BLaER1 (cell line): ENCODE data around the gene C13orf46.

Experiments used
- H3K27ac ChIP-seq: shearing (Covaris generic); formaldehyde crosslinking; 2 replicates; pipeline ENCODE4 v1.8.1; 2022
- H3K27me3 ChIP-seq: shearing (Covaris generic); formaldehyde crosslinking; 2 replicates; pipeline ENCODE4 v1.8.1; 2022
- H3K36me3 ChIP-seq: shearing (Covaris generic); formaldehyde crosslinking; 2 replicates; pipeline ENCODE4 v1.8.1; 2022
- H3K4me1 ChIP-seq: shearing (Covaris generic); formaldehyde crosslinking; 2 replicates; pipeline ENCODE4 v1.8.1; 2022
- H3K4me2 ChIP-seq: shearing (Covaris generic); formaldehyde crosslinking; 2 replicates; pipeline ENCODE4 v1.8.1; 2022
- H3K4me3 ChIP-seq: shearing (Covaris generic); formaldehyde crosslinking; 2 replicates; pipeline ENCODE4 v1.8.1; 2022
- H3K9ac ChIP-seq: shearing (Covaris generic); formaldehyde crosslinking; 2 replicates; pipeline ENCODE4 v1.8.1; 2022
- H3K9me3 ChIP-seq: shearing (Covaris generic); formaldehyde crosslinking; 2 replicates; pipeline ENCODE4 v1.8.1; 2022
- H4K20me1 ChIP-seq: shearing (Covaris generic); formaldehyde crosslinking; 2 replicates; pipeline ENCODE4 v1.8.1; 2022
- Cebpa-rat ChIP-seq: shearing (Covaris generic); IDR thresholded peaks from 2 replicates; pipeline ENCODE4 v1.8.1; 2022

The C13orf46 gene

DNA sequence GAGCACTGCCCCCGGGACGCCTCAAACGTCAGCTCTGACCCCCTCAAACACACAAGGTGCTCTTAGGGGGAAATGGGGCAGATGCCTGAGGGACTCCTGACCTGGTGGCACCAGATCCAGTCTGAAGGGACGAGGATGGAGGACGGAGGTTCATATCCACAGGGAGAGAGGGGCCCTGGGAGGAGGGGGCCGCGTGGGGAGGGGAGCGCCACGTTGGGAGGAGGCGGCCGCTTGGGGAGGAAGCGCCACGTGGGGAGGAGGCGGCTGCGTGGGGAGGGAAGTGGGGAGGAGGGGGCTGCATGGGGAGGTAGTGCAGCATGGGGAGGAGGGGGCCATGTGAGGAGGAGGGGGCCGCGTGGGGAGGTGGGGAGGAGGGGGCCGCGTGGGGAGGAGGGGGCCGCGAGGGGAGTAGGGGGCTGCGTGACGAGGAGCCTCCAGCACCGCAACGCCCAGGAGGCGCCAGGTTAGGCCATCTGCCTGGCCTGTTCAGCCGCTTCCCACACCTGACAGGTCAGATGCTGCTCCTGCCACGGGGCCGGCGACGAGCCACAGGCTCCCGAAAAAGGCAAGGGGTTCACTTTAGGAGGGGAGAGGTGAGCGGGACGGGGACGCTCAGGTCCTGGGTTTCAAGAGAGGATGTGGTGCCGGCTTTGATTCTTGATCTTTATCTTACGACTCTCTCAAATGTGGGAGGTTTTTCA is 36.7 kb upstream of the C13orf46 start:
- H3K36me3 ChIP-seq, result peaks cover 66% of the 10 kb centered on the region
- H3K4me3 ChIP-seq, result no peak overlapping the region
- no peak overlapping the region for H3K27ac ChIP-seq
- H3K4me2 ChIP-seq, result no peak overlapping the region
- no peaks in the 10 kb centered on the region for H3K9me3 ChIP-seq
- TF ChIP-seq Cebpa-rat, result no peak
- H3K27me3 ChIP-seq, result no peaks in the 10 kb centered on the region
- H3K9ac ChIP-seq, result no peak overlapping the region
- H3K4me1 ChIP-seq, result no peaks in the 10 kb centered on the region
- 0 out of 2 replicates have a peak, but pooled peaks cover 15% of the 10 kb centered on the region for H4K20me1 ChIP-seq

DNA sequence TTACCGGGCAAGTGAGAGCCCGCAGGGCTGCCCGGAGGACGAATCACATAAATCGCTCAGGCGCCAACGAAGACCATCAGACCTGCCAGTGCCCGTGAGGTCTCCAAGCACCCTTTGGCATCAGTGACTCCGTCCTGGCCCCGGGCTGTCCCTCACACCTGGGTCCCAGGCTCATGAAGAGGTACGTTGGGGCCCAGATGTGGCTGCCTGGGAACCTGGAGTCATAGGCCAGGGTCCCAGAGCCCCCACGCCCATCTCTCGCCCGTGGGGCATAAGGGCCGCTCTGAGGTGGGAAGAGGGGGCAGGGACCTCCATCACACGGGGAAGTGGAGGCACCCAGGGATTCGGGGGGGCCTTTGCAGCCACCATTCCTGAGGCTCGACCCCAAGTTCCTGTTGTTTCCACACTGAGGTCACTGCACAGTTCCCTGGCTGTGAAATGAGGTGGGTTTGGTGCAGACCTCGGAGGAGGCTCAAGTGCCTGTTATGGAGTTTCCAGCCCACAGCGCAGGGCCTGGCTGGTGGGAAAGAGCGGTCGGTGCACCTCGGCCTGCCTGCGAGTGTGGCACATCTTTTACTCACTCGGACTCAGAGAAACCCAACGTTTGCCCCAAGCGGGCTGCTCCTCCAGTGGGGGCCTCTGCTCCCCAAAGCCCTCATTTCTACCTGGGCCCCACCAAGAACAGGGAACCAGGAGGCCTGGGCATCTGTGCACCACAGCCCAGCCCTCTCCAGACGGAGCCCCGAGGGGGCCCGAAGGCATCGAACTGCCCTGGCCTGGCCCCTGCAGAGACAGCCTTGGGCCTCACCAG is 35.9 kb upstream of the C13orf46 start:
- no peaks in the 10 kb centered on the region for H3K4me1 ChIP-seq
- peaks cover 66% of the 10 kb centered on the region for H3K36me3 ChIP-seq

DNA sequence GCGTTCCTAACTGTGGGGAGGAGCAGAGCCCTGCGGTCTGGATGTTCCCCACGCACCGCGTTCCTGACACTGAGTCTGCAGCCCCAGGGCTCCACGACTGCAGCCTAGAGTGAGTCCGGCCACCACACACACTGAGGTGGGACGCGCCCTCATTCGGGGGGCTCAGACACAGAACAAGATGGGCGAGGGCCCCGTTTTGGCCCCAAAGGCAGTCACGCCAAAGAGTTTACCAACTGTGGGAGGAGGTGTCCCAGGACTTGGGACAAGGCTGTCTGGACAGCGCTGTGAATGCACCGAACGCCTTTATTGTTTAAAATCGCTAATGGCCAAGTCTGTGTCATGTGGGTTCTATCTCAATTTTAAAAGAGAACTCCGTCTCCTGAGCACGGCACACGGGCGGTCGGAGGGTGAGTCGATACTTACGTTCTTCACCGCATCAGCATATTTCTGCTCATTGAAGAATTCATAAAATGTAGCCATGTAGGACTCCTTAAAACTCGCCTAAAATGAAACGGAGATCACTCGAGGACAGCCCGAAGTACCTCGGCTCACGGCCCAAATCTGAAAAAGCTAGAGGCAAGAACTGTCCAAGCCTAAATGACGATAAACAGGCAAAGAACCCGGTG is 35.2 kb upstream of the C13orf46 start:
- Histone ChIP-seq H4K20me1 (peaks cover 10% of the 10 kb centered on the region; the same call in 1 of the 2 replicates), H3K4me1 (no peaks in the 10 kb centered on the region), H3K9ac (no peak overlapping the region), H3K27ac (no peak overlapping the region), H3K4me2 (no peak overlapping the region), H3K9me3 (no peaks in the 10 kb centered on the region), H3K4me3 (no peak overlapping the region), H3K27me3 (no peaks in the 10 kb centered on the region), H3K36me3 (peaks cover 64% of the 10 kb centered on the region)
- no peak for TF ChIP-seq Cebpa-rat

More for the DNA sequence above, 35.9 kb upstream of the C13orf46 start:
- no peak for TF ChIP-seq Cebpa-rat
- Histone ChIP-seq H3K4me3 (no peak overlapping the region), H3K27me3 (no peaks in the 10 kb centered on the region), H4K20me1 (peaks cover 15% of the 10 kb centered on the region; the same call in 1 of the 2 replicates), H3K27ac (no peak overlapping the region), H3K9me3 (no peaks in the 10 kb centered on the region), H3K9ac (no peak overlapping the region), H3K4me2 (no peak overlapping the region)

DNA sequence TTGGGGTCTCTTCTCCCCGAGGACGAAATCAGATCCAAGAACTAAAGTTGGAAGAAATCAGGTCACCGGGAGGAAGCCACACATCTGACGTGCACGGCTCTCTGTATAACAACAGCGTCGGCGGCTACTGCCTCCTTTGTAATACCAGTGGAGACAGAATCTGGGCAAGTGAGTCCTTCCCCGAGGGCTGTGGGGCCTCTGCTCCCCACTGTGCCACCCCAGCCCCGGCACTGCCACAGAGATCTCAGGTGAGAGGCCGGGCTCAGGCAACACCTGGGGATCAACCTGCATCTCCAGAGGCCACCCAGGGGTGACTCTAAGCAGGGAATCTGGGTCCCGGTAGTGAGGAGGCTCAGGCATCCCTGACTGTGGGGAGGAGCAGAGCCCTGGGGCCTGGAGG is 33.7 kb upstream of the C13orf46 start:
- no peaks in the 10 kb centered on the region for H3K9me3 ChIP-seq
- no peak for TF ChIP-seq Cebpa-rat
- no peaks in the 10 kb centered on the region for H3K27me3 ChIP-seq
- H3K27ac ChIP-seq, result no peak overlapping the region
- H3K36me3 ChIP-seq, result peaks cover 60% of the 10 kb centered on the region
- no peak overlapping the region for H3K4me3 ChIP-seq
- peaks cover 10% of the 10 kb centered on the region; the same call in 1 of the 2 replicates for H4K20me1 ChIP-seq
- H3K4me1 ChIP-seq, result no peaks in the 10 kb centered on the region
- no peak overlapping the region for H3K4me2 ChIP-seq
- H3K9ac ChIP-seq, result no peak overlapping the region

DNA sequence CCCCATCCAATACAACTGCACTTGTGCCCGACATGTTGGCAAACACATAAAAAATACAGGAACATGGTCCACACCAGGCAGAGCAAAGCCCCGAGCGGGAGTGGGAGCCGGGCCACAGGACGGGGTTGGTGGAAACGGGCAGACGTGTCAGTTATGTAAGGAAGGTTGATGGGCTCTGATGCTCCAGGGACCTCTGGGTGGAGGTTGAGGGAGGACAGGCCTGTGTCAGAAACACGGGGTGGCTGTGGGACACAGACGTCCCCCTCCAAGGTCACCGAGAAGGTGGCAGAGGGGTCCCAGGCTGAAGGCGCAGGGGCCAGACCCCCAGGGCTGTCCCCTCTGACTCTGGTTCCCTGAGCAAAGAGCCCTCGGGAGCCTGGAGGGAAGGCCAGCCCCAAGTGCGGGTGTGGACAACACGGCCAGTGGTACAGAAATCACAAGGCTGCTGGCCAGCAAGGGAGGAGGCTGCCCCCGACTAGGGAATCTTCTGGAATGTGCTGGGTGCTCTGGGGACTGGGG is 31.4 kb upstream of the C13orf46 start:
- H4K20me1 ChIP-seq, result peaks cover 11% of the 10 kb centered on the region; the same call in 1 of the 2 replicates
- H3K4me2 ChIP-seq, result no peak overlapping the region
- H3K27ac ChIP-seq, result no peak overlapping the region
- no peak overlapping the region for H3K4me3 ChIP-seq
- no peaks in the 10 kb centered on the region for H3K27me3 ChIP-seq
- no peak for TF ChIP-seq Cebpa-rat
- no peak overlapping the region for H3K9ac ChIP-seq
- H3K36me3 ChIP-seq, result peaks cover 61% of the 10 kb centered on the region
- no peaks in the 10 kb centered on the region for H3K4me1 ChIP-seq
- no peaks in the 10 kb centered on the region for H3K9me3 ChIP-seq

DNA sequence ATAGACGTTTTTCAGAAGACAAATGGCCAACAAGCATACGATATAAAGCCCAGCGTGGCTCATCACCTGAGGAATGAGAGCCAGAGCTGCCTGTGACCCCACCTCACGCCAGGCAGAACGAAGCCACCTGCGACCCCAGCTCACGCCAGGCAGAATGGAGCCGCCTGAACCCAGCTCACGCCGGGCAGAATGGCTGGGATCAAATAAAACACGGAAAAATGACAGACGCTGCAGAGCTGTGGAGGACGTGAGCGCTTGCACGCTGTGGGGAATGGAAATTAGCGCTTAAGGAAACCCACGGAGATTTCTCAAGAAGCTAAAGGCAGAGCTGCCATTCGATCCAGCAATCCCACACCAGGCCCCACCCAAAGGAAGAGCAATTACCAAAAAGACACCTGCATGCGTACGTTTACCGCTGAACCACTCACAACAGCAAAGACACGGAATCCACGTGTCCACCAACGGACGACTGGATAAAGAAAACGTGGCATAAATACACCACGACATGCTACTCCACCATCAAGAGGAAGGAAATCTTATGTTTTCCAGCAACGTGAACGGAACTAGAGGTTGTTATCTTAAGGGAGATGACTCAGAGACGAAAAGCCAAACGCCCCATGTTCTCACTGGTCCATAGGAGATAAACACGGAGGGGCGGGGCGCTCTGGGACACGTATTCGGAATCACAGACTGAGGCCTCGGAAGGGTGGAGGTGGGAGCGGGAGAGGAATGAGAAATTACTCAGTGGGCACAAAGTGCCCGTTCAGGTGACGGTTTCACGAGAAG is 30.7 kb upstream of the C13orf46 start:
- H3K9ac ChIP-seq, result no peak overlapping the region
- H4K20me1 ChIP-seq, result peaks cover 11% of the 10 kb centered on the region; the same call in 1 of the 2 replicates
- H3K4me1 ChIP-seq, result no peaks in the 10 kb centered on the region
- H3K4me3 ChIP-seq, result no peak overlapping the region
- no peak overlapping the region for H3K27ac ChIP-seq
- H3K27me3 ChIP-seq, result no peaks in the 10 kb centered on the region
- TF ChIP-seq Cebpa-rat, result no peak
- H3K36me3 ChIP-seq, result peaks cover 58% of the 10 kb centered on the region
- no peak overlapping the region for H3K4me2 ChIP-seq
- H3K9me3 ChIP-seq, result no peaks in the 10 kb centered on the region

GRCh38 chr13:114002771-114003321 is 29.0 kb upstream of the C13orf46 start:
- Histone ChIP-seq H3K27ac (no peak overlapping the region), H3K9me3 (no peaks in the 10 kb centered on the region), H3K4me1 (no peaks in the 10 kb centered on the region), H3K4me3 (no peak overlapping the region), H3K4me2 (no peak overlapping the region), H3K27me3 (no peaks in the 10 kb centered on the region), H4K20me1 (peaks cover 15% of the 10 kb centered on the region; the same call in 1 of the 2 replicates), H3K36me3 (peaks cover 64% of the 10 kb centered on the region), H3K9ac (no peak overlapping the region)
- no peak for TF ChIP-seq Cebpa-rat

DNA sequence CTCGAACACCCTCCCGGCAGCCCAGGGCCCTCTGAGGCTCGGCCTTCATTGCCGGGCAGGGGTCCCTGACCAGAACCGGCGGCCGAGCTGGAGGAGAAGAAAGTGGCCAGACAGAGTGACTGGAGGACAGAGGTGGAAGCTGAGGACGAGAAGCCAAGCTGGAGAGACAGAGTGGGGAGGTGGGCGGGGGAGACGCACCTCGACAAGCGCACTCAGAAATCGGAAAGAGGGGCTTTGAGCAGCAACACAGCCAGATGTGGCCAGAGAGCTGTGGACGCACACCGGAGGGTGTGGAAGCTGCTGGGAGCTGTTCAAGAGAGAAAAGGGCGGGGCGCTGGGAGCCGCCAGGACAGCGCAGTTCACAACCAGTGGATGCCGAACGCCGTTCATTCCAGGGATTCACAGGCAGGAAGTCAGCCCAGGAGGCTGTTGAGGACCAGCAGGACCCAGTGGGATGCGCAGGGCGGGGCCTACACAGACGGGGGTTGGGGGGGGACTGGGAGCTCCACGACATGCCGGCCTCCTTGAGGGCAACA is 28.2 kb upstream of the C13orf46 start:
- no peak overlapping the region for H3K9ac ChIP-seq
- H3K4me3 ChIP-seq, result no peak overlapping the region
- H3K9me3 ChIP-seq, result no peaks in the 10 kb centered on the region
- no peak for TF ChIP-seq Cebpa-rat
- H4K20me1 ChIP-seq, result peaks cover 18% of the 10 kb centered on the region; the same call in 1 of the 2 replicates
- no peaks in the 10 kb centered on the region for H3K27me3 ChIP-seq
- no peak overlapping the region for H3K27ac ChIP-seq
- peaks cover 68% of the 10 kb centered on the region for H3K36me3 ChIP-seq
- H3K4me1 ChIP-seq, result no peaks in the 10 kb centered on the region
- no peak overlapping the region for H3K4me2 ChIP-seq
